ENCODE measurements around the gene MGAT4C.

The MGAT4C gene

GRCh38 chr12:86283620-86284019 lies 27.4 kb upstream of the MGAT4C start:
- H3K4me3 ChIP-seq (ENCODE audit: low read depth, low read length): no peak overlapping the region
- no peaks in the 10 kb centered on the region for H3K27me3 ChIP-seq (replicated peaks)
- in situ Hi-C loops (cut with HindIII; ENCODE audit: low pct_ligation_motif_present, low sequenced_read_pairs): no loop called here
- no peak for TF ChIP-seq CTCF (IDR thresholded peaks at IDR 0.05; ENCODE audit: low read depth, low read length, missing control alignments)
- no peak overlapping the region for H3K27ac ChIP-seq
- no peaks in the 10 kb centered on the region for H3K36me3 ChIP-seq (replicated peaks)
- no peak for DNase-seq

- DNase-seq: no peak
- no peak for TF ChIP-seq CTCF (IDR thresholded peaks at IDR 0.05; ENCODE audit: low read depth, low read length, missing control alignments)
- Histone ChIP-seq H3K36me3 (replicated peaks) (no peaks in the 10 kb centered on the region), H3K27me3 (replicated peaks) (no peaks in the 10 kb centered on the region), H3K4me3 (ENCODE audit: low read depth, low read length) (no peak overlapping the region), H3K27ac (no peak overlapping the region)
- in situ Hi-C loops (cut with HindIII; ENCODE audit: low pct_ligation_motif_present, low sequenced_read_pairs): no loop called here
Observed at GRCh38 chr12:86275356-86275755, 19.2 kb upstream of the MGAT4C start.

- DNase-seq: no peak
- no peaks in the 10 kb centered on the region for H3K36me3 ChIP-seq (replicated peaks)
- no peak for TF ChIP-seq CTCF (IDR thresholded peaks at IDR 0.05; ENCODE audit: low read depth, low read length, missing control alignments)
- no peak overlapping the region for H3K4me3 ChIP-seq (ENCODE audit: low read depth, low read length)
- no peaks in the 10 kb centered on the region for H3K27me3 ChIP-seq (replicated peaks)
- no peak overlapping the region for H3K27ac ChIP-seq
- in situ Hi-C loops (cut with HindIII; ENCODE audit: low pct_ligation_motif_present, low sequenced_read_pairs): no loop called here
Observed at GRCh38 chr12:86265329-86265695, 9.1 kb upstream of the MGAT4C start.

- no peak for DNase-seq
- peak overlapping the region; percentile 43 for H3K4me3 ChIP-seq (ENCODE audit: low read depth, low read length)
- H3K27me3 ChIP-seq (replicated peaks): no peaks in the 10 kb centered on the region
- TF ChIP-seq CTCF (IDR thresholded peaks at IDR 0.05; ENCODE audit: low read depth, low read length, missing control alignments): no peak
- in situ Hi-C loops (cut with HindIII; ENCODE audit: low pct_ligation_motif_present, low sequenced_read_pairs): no loop called here
- no peaks in the 10 kb centered on the region for H3K36me3 ChIP-seq (replicated peaks)
- H3K27ac ChIP-seq: no peak overlapping the region
Observed at GRCh38 chr12:86264451-86265328, 8.5 kb upstream of the MGAT4C start.

- Histone ChIP-seq H3K4me3 (ENCODE audit: low read depth, low read length) (no peak overlapping the region), H3K27ac (no peak overlapping the region), H3K27me3 (replicated peaks) (no peaks in the 10 kb centered on the region), H3K36me3 (replicated peaks) (no peaks in the 10 kb centered on the region)
- in situ Hi-C loops (cut with HindIII; ENCODE audit: low pct_ligation_motif_present, low sequenced_read_pairs): no loop called here
- no peak for TF ChIP-seq CTCF (IDR thresholded peaks at IDR 0.05; ENCODE audit: low read depth, low read length, missing control alignments)
- DNase-seq: no peak
Observed at GRCh38 chr12:86261578-86261977, 5.4 kb upstream of the MGAT4C start.

GRCh38 chr12:86261142-86261541 lies 5.0 kb upstream of the MGAT4C start:
- Histone ChIP-seq H3K4me3 (ENCODE audit: low read depth, low read length) (no peak overlapping the region), H3K36me3 (replicated peaks) (no peaks in the 10 kb centered on the region), H3K27me3 (replicated peaks) (no peaks in the 10 kb centered on the region), H3K27ac (no peak overlapping the region)
- no peak for TF ChIP-seq CTCF (IDR thresholded peaks at IDR 0.05; ENCODE audit: low read depth, low read length, missing control alignments)
- DNase-seq: no peak
- in situ Hi-C loops (cut with HindIII; ENCODE audit: low pct_ligation_motif_present, low sequenced_read_pairs): no loop called here
